HG03520 (cell line): ENCODE results near the gene OR51T1.

Experiments used
- ATAC-seq: cut with Tn5 transposase; IDR thresholded peaks from one replicate; pipeline ENCODE4 v1.9.1; 2021; ENCODE audit warnings: mild to moderate bottlenecking, moderate library complexity; ENCODE audit not compliant: unreplicated experiment

Gene OR51T1

GRCh38 chr11:4924239-4924638 lies 42.5 kb downstream of the OR51T1 start, which contains the start of gene OR51G1:
Gene OR51G1, minus strand, starts transcription at chr11:4924339. Its CDS starts 0 bp downstream, at chr11:4924339.
- no peak for ATAC-seq

- no peak for ATAC-seq
Measured at GRCh38 chr11:4926608-4927007, 44.9 kb downstream of the OR51T1 start.
